Activated T-cell treated with anti-CD3 and anti-CD28 coated beads, Interleukin-2, amount 50 U/mL, for 1 hour (primary cell): ENCODE results near the gene LGALS9C.
"Not testable (repeated sequence)": the region's sequence is repeated elsewhere in the genome, so short reads cannot be mapped to it uniquely, and the experiment has no call there.

ENCODE experiments used
- DNase-seq: peaks from one replicate; pipeline ENCODE4 v3.0.0-alpha.2; 2020

Gene LGALS9C

GRCh38 chr17:18476508-18477308, at the start of gene LGALS9C:
TSS of gene LGALS9C (plus strand) at chr17:18476789. CDS start at chr17:18476855, 66 bp downstream.
- DNase-seq = not testable (repeated sequence)

- not testable (repeated sequence) for DNase-seq
Observed at GRCh38 chr17:18432206-18432605, 44.4 kb upstream of the LGALS9C start.

GRCh38 chr17:18439465-18439870, 37.1 kb upstream of the LGALS9C start:
- not testable (repeated sequence) for DNase-seq

GRCh38 chr17:18442093-18442492, 34.5 kb upstream of the LGALS9C start:
- DNase-seq = peak; percentile 66

- not testable (repeated sequence) for DNase-seq
Observed at GRCh38 chr17:18442532-18442931, 34.1 kb upstream of the LGALS9C start.

- DNase-seq = not testable (repeated sequence)
Observed at GRCh38 chr17:18447476-18448205, 28.9 kb upstream of the LGALS9C start.

GRCh38 chr17:18448311-18448710, 28.3 kb upstream of the LGALS9C start:
- not testable (repeated sequence) for DNase-seq

GRCh38 chr17:18449833-18450232, 26.8 kb upstream of the LGALS9C start:
- not testable (repeated sequence) for DNase-seq

- not testable (repeated sequence) for DNase-seq
Observed at GRCh38 chr17:18450998-18451397, 25.6 kb upstream of the LGALS9C start.

GRCh38 chr17:18451969-18452368, 24.6 kb upstream of the LGALS9C start:
- DNase-seq = not testable (repeated sequence)

- not testable (repeated sequence) for DNase-seq
Observed at GRCh38 chr17:18459035-18459434, 17.6 kb upstream of the LGALS9C start.

GRCh38 chr17:18463831-18464502, 12.6 kb upstream of the LGALS9C start:
- DNase-seq = not testable (repeated sequence)

- not testable (repeated sequence) for DNase-seq
Observed at GRCh38 chr17:18466250-18466983, 10.2 kb upstream of the LGALS9C start.

- not testable (repeated sequence) for DNase-seq
Observed at GRCh38 chr17:18467001-18467400, 9.6 kb upstream of the LGALS9C start.

- not testable (repeated sequence) for DNase-seq
Observed at GRCh38 chr17:18468472-18469171, 8.0 kb upstream of the LGALS9C start.

GRCh38 chr17:18469837-18470236, 6.8 kb upstream of the LGALS9C start:
- not testable (repeated sequence) for DNase-seq

- not testable (repeated sequence) for DNase-seq
Observed at GRCh38 chr17:18470345-18470930, 6.2 kb upstream of the LGALS9C start.

- not testable (repeated sequence) for DNase-seq
Observed at GRCh38 chr17:18473967-18474366, 2.6 kb upstream of the LGALS9C start.

- DNase-seq = not testable (repeated sequence)
Observed at GRCh38 chr17:18474754-18475153, 1.8 kb upstream of the LGALS9C start.

- not testable (repeated sequence) for DNase-seq
Observed at GRCh38 chr17:18477367-18477766, 778 bp downstream of the LGALS9C start.

GRCh38 chr17:18478362-18478761, 1.8 kb downstream of the LGALS9C start:
- not testable (repeated sequence) for DNase-seq
